H1 (cell line): ENCODE data around the gene SPRR2F. TPM values are rescaled to one million over a fixed set of nuclear protein-coding genes. Genes with fewer than 3 reads are reported as not detected.

Source experiments
- CHD7 ChIP-seq: fragments of 300-600 bp; sonication (generic); IDR thresholded peaks from 2 replicates; pipeline ENCODE4 v1.7.1; 2012; ENCODE audit warnings: low read length, moderate library complexity, mild to moderate bottlenecking, inconsistent platforms; ENCODE audit not compliant: insufficient replicate concordance
- CTBP2 ChIP-seq: IDR thresholded peaks from 2 replicates; pipeline ENCODE4 v1.7.0; 2011; ENCODE audit warnings: borderline replicate concordance, mild to moderate bottlenecking, moderate library complexity, mixed read lengths, low read length; ENCODE audit not compliant: insufficient read depth, insufficient read length
- CTCF ChIP-seq, 3 experiments: IDR thresholded peaks; 1 replicate in 2 of 3; 2 replicates in 1 of 3; pipeline versions ENCODE4 v1.5.1 to v1.6.1; 2011; ENCODE audit warnings: low read length in 3 of 3, mild to moderate bottlenecking in 3 of 3, inconsistent platforms in 2 of 3, low read depth in 1 of 3, moderate library complexity in 1 of 3; ENCODE audit not compliant: insufficient read depth in 1 of 3; ENCODE audit errors: control extremely low read depth in 1 of 3
- EZH2 ChIP-seq: fragments of 200-600 bp; sonication (generic); IDR thresholded peaks from 2 replicates; pipeline ENCODE4 v1.7.1; 2012; ENCODE audit warnings: low read depth, mild to moderate bottlenecking, moderate library complexity, low read length, inconsistent platforms; ENCODE audit not compliant: severe bottlenecking
- MAFK ChIP-seq: IDR thresholded peaks from 2 replicates; pipeline ENCODE4 v1.6.1; 2012; ENCODE audit warnings: low read depth, mild to moderate bottlenecking, improper control_type of control experiment, low read length
- POLR2A ChIP-seq, 2 experiments: IDR thresholded peaks; 1 replicate in 1 of 2; 2 replicates in 1 of 2; pipeline ENCODE4 v1.6.1; 2011; ENCODE audit warnings: low read depth in 2 of 2, low read length in 2 of 2, mild to moderate bottlenecking in 2 of 2; ENCODE audit errors: control extremely low read depth in 1 of 2
- RFX5 ChIP-seq: IDR thresholded peaks from 2 replicates; pipeline ENCODE4 v1.6.1; 2011; ENCODE audit warnings: low read depth, low read length, improper control_type of control experiment, borderline replicate concordance
- SIN3A ChIP-seq, 2 experiments: IDR thresholded peaks in 1 of 2; conservative IDR thresholded peaks in 1 of 2; 2 replicates each; pipeline ENCODE4 v1.6.1; 2011 to 2012; ENCODE audit warnings: low read length in 2 of 2, improper control_type of control experiment in 1 of 2, low read depth in 1 of 2, mild to moderate bottlenecking in 1 of 2
- YY1 ChIP-seq: IDR thresholded peaks from 2 replicates; pipeline ENCODE4 v1.6.1; 2011; ENCODE audit warnings: low read depth, mild to moderate bottlenecking, low read length
- polyA plus RNA-seq, 7 experiments: library from polyadenylated mRNA; depleted of rRNA in 3 of 7; stranded (reverse) in 5 of 7; unstranded in 2 of 7; fragments of >200 nt in 5 of 7; fragments of 200-250 nt in 2 of 7; gene quantifications; 1 replicate in 5 of 7; 2 replicates in 1 of 7; 4 replicates in 1 of 7; pipeline versions ENCODE4 v1.2.1 to v1.2.3, GENCODE V29; 2011 to 2013; ENCODE audit warnings: missing spikeins in 2 of 7, mixed read lengths in 2 of 7
- total RNA-seq: library from RNA; stranded (reverse); fragmentation: NEBNext Ultra II Directional; extraction: Animal tissue kit (Norgen Biotek cat#: 25700); gene quantifications from 2 replicates; pipeline ENCODE4 v1.2.1, GENCODE V29; 2021

The SPRR2F gene
- total and polyA plus RNA-seq, 2 of the 8 experiments (the other 6 are each of a cell fraction or from before 2014, with no cell fraction given): 0.50 to 1.1 TPM

- TF ChIP-seq CTCF (IDR thresholded peaks at IDR 0.05; ENCODE audit: control extremely low read depth in 1 of 3, insufficient read depth in 1 of 3, low read depth in 1 of 3, low read length in 3 of 3) (no peak), EZH2 (no peak), POLR2A (IDR thresholded peaks at IDR 0.05; ENCODE audit: control extremely low read depth in 1 of 2, low read depth in 2 of 2, low read length in 2 of 2) (no peak), YY1 (no peak), SIN3A (conservative IDR thresholded peaks at IDR 0.05 in 1 of 2, IDR thresholded peaks at IDR 0.05 in 1 of 2; ENCODE audit: low read depth in 1 of 2, low read length in 2 of 2) (no peak), MAFK (no peak), CHD7 (no peak), CTBP2 (no peak), RFX5 (no peak)
Observed at GRCh38 chr1:153094426-153094825, 18.9 kb downstream of the SPRR2F start, which contains the start of gene SPRR2E (continued).
